Hematopoietic multipotent progenitor cell treated with erythropoietin and hydrocortisone succinate and interleukin-3 and kit ligand, for 17 days (in vitro differentiated cells): ENCODE results near the gene CCDC194.

ENCODE experiments used
- DNase-seq: peaks from one replicate; pipeline ENCODE4 v3.0.0-alpha.2; 2015; ENCODE audit warnings: low spot score

Gene CCDC194, protein sequence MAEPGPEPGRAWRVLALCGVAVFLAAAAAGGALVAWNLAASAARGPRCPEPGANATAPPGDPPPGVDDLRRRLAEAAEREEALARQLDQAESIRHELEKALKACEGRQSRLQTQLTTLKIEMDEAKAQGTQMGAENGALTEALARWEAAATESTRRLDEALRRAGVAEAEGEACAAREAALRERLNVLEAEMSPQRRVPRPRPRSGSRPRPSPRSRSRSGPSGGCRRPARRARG

DNA sequence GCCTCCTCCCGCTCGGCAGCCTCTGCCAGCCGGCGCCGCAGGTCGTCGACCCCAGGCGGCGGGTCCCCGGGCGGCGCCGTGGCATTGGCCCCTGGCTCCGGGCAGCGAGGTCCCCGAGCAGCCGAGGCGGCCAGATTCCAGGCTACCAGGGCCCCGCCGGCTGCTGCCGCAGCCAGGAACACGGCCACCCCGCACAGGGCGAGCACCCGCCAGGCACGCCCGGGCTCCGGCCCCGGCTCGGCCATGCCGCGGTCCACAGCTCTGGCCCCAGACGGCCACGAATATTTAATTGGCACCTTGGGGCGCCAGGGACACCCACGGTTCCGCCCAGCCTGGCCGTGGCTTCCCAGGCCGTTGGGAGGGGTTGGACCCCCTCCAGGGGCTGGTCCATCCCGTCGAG, at the start of gene CCDC194:
Gene CCDC194 (minus strand): TSS at position 283 of the 400 bp plus-strand sequence. CDS start 38 bp downstream, at position 245.
- no peak for DNase-seq

DNA sequence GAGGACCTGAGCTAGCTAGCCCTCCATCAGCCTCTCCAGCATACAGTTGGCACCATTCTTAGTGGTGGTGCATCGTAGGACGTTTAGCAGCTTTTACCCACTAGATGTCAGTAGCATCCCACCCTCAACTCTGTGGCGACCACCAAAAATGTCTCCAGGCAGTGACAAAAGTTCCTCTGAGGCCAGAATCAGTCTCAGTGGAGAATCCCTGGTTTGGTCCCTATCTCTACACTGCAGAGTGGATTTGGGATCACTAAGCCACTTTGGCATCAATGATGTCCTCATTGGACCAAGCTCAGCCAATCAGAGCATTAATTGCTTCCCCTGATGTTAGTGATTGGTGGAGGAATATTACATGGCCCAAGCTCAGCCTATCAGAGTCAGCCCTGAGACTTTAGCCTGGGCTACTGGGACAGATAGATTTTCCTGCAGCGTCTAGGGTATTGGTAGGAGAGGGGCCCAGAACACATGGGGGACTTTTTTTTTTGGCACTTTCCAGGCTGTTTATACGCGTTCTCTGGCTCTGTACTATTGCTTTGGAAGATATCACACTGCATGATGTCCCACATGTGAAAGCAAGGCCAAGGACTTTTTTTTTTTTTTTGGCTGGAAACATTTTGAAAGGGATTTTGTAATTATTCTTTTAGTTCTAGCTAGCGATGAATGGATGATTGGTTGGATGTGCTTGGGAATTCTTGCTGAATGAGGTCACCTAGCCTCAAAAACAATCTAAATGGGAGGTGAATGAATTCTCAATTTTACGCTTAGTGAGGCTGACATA, 47.4 kb upstream of the CCDC194 start:
- no peak for DNase-seq

DNA sequence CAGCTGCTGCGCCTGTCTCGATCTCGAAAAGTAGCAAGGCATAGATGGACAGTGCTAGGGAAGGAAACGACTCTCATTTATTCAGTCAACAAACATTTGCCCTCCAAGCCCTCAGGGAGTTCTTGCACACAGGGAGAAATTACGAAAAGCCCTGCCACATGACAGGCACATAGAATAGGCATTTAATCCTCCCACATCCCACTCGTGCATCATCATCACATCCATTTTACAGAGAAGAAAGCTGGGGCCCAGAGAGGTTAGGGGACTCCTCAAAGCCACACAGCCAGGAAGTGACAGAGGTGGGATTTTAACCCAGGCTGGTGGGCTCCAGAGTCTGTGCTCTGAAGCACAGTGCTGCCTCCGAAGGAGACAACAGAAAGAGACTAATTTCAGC, 42.9 kb upstream of the CCDC194 start:
- DNase-seq: no peak

DNA sequence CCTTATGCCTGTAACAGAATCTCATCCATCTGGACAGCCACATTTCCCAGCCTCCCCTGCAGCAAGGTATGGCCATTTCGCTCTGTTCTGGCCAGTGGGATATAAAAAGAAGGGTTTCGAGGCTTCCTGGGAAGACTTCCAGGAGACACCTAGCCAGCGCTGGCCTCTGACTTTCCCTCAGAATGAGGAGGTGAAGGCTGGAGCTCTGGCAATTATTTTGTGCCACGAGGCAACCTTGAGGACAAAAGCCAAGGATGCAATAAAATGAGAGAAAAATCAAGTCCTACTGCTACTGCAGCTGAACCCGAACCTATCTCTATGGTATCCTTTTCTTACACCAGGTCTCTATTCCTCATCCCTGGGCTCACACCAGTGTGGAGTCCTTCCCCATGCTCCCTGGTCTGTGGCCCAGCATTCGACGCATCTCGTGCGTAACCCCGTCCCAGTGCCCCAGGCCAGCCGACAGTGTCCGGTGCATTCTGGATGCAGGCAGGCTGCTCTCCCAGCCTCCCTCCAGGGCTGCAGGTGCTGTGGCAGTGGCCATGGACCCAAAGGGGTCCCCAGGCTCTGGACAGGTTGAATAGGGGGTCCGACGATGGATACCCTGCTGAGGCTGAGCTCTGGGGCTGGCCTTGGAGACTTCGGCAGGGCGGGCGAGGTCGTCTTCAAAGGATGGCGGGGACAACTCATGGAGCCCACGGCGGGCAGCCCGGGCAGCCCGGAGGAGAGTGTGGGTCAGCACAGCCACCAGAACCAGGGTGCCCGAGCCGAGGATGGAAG, 42.3 kb upstream of the CCDC194 start:
- no peak for DNase-seq

DNA sequence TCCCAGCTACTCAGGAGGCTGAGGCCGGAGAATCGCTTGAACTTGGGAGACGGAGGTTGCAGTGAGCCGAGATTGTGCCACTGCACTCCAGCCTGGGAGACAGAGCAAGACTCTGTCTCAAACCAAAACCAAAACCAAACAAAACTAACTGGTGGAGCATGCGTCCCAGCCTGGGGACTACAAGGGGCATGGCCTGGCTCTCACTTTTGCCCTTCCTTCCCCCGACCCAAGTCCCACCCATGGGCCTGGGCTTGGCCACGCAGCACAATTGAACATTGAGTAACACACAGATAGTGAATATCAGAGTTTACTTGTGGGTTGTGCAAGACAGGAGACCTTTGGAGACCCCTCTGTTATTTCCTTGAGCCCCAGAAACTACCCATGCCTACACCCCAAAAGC, 41.2 kb upstream of the CCDC194 start:
- DNase-seq: no peak

DNA sequence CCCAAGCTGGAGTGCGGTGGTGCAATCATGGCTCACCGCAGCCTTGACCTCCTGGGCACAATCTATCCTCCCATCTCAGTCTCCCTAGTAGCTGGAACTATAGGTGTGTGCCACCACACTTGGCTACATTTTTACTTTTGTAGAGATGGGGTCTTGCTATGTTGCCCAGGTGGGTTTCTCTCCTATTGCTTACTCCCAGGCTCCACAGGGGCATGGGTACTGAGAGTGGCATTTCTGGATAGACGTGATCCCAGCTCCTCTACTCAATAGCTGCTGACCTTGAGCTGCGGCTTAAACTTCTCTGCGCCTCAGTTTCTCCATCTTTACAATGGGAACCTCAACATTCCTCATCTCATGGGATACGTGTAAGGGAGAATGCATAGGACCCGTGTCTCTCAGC, 37.4 kb upstream of the CCDC194 start:
- no peak for DNase-seq

DNA sequence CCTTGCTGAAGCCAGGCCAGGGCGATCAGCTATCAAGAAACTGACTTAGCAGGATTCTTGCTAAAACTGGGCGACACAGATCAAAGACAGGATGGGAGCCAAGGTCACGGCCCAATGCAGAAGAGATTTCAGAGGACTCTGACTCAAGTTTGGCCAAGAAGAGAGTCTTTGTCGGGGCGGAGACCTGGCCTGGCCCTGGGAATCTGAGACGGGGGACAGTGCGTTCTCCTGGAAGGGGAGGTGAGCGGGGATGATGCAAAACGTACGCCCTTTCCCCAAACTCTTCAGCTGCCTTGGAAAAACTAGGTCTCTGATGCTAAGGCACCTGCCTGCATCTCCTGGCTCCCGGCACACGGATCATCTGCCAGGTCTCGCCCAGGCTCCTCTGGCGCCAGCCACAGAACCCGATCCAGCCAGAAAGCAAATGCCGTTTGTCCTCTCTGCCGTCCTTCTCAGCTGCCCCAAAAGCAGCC, 35.7 kb upstream of the CCDC194 start:
- DNase-seq: no peak

DNA sequence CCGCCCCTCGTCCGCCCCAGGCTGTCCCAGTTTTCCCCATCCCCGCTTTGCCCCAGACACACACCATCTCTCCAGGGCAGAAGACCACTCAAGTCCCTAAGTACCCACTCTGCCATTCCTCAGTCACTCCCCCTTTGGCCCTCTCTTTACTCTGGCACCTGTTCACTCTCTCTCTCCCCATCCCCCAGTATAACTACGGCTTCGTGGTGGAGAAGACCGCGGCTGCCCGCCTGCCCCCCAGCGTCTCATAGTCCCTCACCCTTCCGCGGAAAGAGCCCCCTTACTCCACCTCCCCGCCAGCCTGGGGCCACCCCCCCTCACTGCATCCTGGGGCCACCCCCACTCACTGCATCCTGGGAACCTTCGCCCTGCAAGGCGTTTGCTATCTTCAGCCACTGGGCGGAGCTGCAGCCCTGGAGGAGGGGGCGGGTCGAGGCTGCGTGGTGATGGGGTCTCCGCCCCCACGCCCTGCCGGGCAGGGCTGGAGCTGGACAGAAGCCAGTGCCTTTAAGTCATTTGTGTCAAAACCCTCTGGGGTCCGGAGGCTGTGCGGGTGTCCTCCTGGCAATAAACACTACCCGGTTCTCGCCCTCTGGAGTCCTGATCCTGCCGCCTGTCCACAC, 30.9 kb upstream of the CCDC194 start:
- DNase-seq: no peak

DNA sequence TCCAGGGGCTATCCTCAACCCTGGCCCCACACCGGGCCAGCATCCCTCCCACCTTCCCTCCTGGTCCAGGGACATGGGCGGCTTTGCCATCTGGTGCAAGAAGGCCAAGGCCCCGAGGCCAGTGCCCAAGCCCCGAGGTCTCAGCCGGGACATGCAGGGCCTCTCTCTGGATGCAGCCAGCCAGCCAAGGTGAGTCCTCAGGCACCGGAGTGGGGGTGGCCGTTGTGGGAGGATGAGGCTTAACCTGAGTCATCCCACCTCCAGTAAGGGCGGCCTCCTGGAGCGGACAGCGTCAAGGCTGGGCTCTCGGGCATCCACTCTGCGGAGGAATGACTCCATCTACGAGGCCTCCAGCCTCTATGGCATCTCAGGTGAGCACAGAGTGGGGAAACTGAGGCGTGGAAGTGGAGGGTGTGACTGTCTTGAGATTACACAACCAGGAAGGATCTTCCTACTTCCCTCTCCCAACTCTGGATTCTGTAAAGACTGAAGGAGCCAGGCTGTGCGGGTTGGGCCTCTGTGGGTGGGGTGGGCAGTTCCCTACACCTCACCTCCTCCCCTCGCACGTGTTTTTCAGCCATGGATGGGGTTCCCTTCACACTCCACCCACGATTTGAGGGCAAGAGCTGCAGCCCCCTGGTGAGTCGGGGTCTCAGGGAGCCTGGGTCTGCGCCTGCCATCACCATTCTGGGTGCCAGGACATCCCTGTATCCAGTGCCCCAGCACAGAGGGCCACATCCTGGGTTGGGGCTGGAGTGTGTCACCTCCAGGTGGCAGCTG, 29.6 kb upstream of the CCDC194 start:
- DNase-seq: no peak

DNA sequence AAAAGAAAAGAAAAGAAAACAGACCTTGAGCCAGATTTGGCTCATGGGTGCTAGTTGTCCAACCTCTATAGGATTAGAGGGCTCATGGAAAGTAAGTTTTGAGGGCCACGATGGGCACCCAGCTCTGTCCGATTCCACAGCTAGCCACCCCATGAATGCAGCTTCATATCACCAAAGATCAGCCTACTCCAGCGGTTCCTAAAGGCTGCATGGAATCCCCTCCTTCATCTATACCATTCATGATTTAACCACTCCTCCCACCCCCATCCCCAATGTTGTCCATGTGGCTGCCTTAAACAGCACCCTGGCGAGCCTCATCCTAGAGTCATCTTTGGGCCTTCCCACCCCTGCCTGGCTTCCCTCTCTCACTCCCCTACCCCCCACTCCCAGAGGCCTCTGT, 27.9 kb upstream of the CCDC194 start:
- DNase-seq: no peak

DNA sequence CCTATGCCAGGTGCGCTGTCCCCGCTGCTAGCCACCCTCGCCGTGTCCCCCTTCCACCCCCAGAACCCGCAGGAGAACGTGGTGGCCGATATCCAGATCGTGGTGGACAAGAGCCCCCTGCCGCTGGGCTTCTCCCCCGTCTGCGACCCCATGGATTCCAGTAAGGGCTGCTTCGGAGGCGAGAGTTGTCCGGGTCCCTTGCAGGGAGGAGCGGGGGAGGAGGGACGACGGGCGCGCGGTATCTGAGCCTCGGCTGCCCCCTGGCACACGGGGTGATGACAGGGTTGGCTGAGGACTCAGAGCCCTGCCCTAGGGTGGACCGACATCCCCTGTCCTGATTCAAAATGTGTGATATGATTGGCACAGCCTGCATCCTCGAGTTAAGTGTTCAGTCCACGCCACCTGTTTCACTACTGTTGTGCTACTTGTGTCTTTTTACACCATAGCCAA, 26.5 kb upstream of the CCDC194 start:
- peak; percentile 28 for DNase-seq

DNA sequence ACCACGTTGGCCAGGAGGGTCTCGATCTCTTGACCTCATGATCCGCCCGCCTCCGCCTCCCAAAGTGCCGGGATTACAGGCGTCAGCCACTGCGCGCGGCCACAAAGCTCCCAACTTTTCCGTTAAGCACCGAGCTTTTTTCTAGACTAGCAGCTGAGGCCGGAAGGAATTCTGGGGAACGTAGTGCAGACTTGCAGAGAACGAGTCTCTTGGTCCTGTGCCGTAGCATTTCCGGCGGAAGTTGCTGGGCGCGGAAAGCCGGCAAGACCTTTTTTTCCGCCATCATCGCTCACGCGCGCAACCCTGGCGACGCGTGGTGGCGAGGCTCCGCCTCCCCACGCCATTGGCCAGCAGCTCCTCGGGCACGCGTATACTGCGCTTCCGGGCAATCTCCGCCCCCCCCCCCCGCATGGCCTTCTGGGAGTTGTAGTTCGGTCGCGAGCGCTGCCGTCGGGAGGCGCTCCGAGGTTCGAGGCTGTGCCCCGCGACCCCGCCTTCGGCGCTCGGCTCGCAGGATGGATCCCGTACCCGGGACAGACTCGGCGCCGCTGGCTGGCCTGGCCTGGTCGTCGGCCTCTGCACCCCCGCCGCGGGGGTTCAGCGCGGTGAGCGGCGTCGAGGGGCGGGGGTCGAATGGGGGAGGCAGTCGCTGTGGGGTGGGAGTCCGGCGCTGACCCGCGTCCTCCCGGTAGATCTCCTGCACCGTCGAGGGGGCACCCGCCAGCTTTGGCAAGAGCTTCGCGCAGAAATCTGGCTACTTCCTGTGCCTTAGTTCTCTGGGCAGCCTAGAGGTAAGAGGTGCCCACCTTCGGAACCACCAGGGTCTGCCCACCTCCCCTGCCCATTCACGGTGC, 25.9 kb upstream of the CCDC194 start, which contains the start of gene MVB12A:
Gene MVB12A (plus strand): TSS at position 427 of the 854 bp plus-strand sequence. CDS start 89 bp downstream, at position 516.
- DNase-seq: peak; percentile 96

DNA sequence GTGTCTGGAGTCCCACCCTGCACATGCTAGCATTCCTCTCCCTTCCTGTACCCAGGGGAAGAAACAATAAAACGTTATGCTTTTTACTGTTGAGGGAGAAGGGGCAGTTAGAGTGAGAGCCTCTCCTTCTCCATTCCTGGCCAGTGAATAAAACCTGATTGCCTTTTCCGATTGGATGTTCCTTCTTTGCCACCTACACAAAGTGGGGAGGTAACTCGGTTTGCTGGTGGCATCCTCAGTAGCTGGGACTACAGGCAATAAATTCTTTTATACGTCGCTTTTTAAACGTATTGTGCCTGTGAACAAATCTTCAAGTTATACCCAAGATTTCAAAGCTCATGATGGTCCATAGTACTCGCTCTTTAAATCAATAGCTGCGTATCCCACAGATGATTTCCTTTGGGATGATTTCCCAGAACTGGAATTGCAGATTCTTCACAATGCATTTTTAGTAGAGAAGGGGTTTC, 25.2 kb upstream of the CCDC194 start:
- DNase-seq: no peak

DNA sequence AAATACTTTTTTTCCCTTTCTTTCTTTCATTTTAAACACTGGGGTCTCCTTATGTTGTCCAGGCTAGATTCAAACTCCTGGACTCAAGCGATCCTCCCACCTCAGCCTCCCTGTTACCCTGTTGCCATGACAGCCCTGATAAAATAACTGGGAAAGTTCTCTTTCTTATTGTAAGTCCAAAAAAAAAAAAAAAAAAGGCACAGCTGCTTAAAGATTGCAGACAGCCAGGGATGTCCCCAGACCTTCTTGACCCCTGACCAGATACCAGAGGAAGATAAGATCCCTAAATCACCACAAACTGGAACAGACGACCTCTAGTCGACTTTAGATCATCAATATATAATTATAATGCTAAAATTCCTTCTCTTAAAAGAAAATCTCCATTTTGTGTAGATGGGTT, 24.7 kb upstream of the CCDC194 start:
- DNase-seq: no peak

DNA sequence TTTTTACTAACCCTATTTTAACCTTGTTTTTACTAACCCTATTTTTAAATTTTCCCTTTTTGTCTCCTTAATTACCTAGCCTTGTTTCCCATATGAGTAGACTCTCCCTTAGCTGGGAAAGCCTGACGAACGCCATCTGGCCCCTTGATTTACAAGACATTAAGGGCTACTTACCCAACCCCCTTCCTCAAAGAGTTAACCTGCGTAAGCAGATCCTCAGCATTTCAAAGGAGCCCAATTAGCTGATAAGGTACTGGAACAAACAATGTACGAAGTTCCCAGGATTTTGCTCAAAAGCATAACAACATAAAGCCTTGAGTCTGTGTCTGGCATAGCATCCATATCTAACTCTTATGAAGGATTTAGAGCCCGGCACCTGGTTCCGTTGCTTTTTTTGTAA, 21.1 kb upstream of the CCDC194 start:
- no peak for DNase-seq

DNA sequence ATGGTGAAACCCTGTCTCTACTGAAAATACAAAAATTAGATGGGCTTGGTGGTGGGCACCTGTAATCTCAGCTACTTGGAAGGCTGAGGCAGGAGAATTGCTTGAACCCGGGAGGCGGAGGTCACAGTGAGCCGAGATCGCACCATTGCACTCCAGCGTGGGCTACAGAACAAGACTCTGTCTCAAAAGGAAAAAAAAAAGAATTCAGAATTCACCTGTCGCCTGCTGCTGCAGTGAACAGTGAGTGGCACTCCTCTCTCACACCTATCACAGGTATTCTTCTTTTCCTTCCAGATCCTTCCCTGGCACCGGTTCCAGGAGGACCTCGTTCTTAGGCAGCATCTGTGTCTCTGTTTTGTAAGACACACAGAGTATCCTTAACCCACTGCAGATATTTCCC, 20.1 kb upstream of the CCDC194 start:
- DNase-seq: no peak

DNA sequence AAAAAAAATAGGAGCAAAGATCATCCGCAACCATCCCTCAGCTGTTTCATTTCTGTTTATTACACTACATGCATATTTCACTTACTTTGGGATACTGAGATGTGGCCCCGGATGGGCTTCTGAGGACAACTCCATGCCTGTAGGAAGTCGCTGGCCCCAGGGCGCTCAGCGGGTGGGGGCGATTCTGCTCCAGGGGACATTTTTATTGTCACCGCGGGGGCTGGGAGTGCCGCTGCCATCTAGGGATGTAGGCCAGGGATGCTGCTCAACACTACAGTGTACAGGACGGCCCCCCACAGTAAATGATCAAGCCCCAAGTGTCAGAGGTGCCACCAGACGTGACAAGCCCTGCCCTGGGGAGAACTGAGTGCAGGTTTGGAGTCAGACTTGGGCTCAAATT, 17.8 kb upstream of the CCDC194 start:
- no peak for DNase-seq

DNA sequence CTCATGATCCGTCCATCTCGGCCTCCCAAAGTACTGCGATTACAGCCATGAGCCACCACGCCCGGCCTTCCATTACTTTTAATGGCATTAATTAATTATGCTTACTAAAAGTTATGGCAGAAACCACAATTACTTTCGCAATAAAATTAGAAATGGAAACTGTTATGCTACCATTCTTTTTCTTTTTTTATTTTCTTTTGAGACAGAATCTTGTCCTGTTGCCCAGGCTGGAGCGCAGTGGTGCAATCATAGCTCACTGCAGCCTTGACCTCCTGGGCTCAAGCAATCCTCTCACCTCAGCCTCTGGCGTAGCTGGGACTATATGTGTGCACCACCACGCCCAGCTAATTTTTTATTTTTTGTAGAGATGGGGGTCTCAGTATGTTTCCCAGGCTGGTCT, 16.0 kb upstream of the CCDC194 start:
- no peak for DNase-seq

DNA sequence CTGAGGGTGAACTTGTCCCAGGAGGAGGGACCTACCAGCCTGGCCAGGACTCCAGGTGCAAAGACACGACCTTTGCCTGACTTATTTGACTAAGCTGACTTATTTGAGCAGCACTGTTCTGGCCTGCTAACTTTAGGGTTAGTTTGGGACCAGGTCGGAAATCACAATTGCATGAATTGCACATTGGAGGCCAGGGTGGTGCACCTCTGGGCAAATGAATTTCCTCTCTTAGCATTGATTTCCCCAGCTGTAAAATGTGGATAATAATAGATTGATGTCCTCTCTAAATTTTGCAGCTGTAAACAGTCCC, 12.8 kb upstream of the CCDC194 start:
- DNase-seq: no peak
